HEK293 (cell line): ENCODE measurements around the gene CHI3L1.

ENCODE experiments used
- CTCF ChIA-PET: fragments of 350-600 bp; formaldehyde crosslinking; extraction: SDS; loops from one replicate; lab custom pipeline; 2021; ENCODE audit warnings: antibody characterized with exemption; lab: Yijun Ruan, JAX
- POLR2A ChIA-PET: fragments of 300-600 bp; formaldehyde crosslinking; extraction: SDS; loops from one replicate; lab custom pipeline; 2020; ENCODE audit warnings: antibody characterized with exemption, inconsistent platforms; lab: Yijun Ruan, JAX
- H3K27ac ChIP-seq: fragments of 200-500 bp; sonication (Bioruptor generic); 2 replicates; pipeline ENCODE4 v1.5.1; 2014; ENCODE audit warnings: low read depth, low read length, control low read depth, inconsistent platforms; ENCODE audit errors: extremely low read depth
- H3K36me3 ChIP-seq, 2 experiments: fragments of 200-500 bp in 1 of 2; sonication (Bioruptor generic) in 1 of 2; 1 replicate in 1 of 2; 2 replicates in 1 of 2; pipeline ENCODE4 v1.5.1; 2014 to 2017; ENCODE audit warnings: inconsistent platforms in 2 of 2, low read length in 2 of 2; ENCODE audit not compliant: control insufficient read depth in 2 of 2, insufficient read depth in 1 of 2
- H3K4me1 ChIP-seq: fragments of 200-500 bp; sonication (Bioruptor generic); 2 replicates; pipeline ENCODE4 v1.5.1; 2014; ENCODE audit warnings: mild to moderate bottlenecking, low read length, inconsistent platforms; ENCODE audit not compliant: control insufficient read depth, insufficient read depth
- H3K4me3 ChIP-seq: 2 replicates; pipeline ENCODE4 v1.5.1; 2011; ENCODE audit warnings: low read depth, mild to moderate bottlenecking, control low read depth, low read length, moderate library complexity
- H3K9me3 ChIP-seq: fragments of 200-500 bp; sonication (Bioruptor generic); 2 replicates; pipeline ENCODE4 v1.5.1; 2014; ENCODE audit warnings: low read depth, low read length, inconsistent platforms; ENCODE audit not compliant: control insufficient read depth, insufficient read depth
- CTCF ChIP-seq: fragments of 450-650 bp; formaldehyde crosslinking; IDR thresholded peaks from 2 replicates; pipeline ENCODE4 v1.5.1; 2016; ENCODE audit warnings: missing biosample characterization, missing genetic modification characterization
- KLF8 ChIP-seq: fragments of 450-650 bp; formaldehyde crosslinking; IDR thresholded peaks from 2 replicates; pipeline ENCODE4 v1.5.1; 2016; ENCODE audit warnings: missing biosample characterization, missing genetic modification characterization
- PRDM2 ChIP-seq: fragments of 450-650 bp; formaldehyde crosslinking; IDR thresholded peaks from 2 replicates; pipeline ENCODE4 v1.5.1; 2016; ENCODE audit warnings: missing biosample characterization, missing genetic modification characterization, borderline replicate concordance
- TSHZ1 ChIP-seq: fragments of 450-650 bp; formaldehyde crosslinking; IDR thresholded peaks from 2 replicates; pipeline ENCODE4 v1.5.1; 2016; ENCODE audit warnings: missing biosample characterization, missing genetic modification characterization, borderline replicate concordance
- ZBTB1 ChIP-seq: fragments of 450-650 bp; formaldehyde crosslinking; IDR thresholded peaks from 2 replicates; pipeline ENCODE4 v1.5.1; 2016; ENCODE audit warnings: missing biosample characterization, missing genetic modification characterization
- ZBTB20 ChIP-seq: fragments of 450-650 bp; formaldehyde crosslinking; IDR thresholded peaks from 2 replicates; pipeline ENCODE4 v1.5.1; 2016; ENCODE audit warnings: missing biosample characterization, missing genetic modification characterization
- ZBTB26 ChIP-seq: fragments of 450-650 bp; formaldehyde crosslinking; optimal IDR thresholded peaks from 2 replicates; pipeline ENCODE3; 2016; ENCODE audit warnings: missing biosample characterization, mild to moderate bottlenecking, missing genetic modification characterization
- ZNF132 ChIP-seq: fragments of 450-650 bp; formaldehyde crosslinking; IDR thresholded peaks from 2 replicates; pipeline ENCODE4 v1.5.1; 2017; ENCODE audit warnings: missing biosample characterization, missing genetic modification characterization, borderline replicate concordance
- ZNF449 ChIP-seq: fragments of 450-650 bp; formaldehyde crosslinking; IDR thresholded peaks from 2 replicates; pipeline ENCODE4 v1.5.1; 2017; ENCODE audit warnings: missing biosample characterization, mild to moderate bottlenecking, missing genetic modification characterization, moderate library complexity
- ZNF501 ChIP-seq: fragments of 450-650 bp; formaldehyde crosslinking; IDR thresholded peaks from 2 replicates; pipeline ENCODE4 v1.5.1; 2016; ENCODE audit warnings: missing biosample characterization, missing genetic modification characterization
- ZNF660 ChIP-seq: fragments of 450-650 bp; IDR thresholded peaks from 2 replicates; pipeline ENCODE4 v1.5.1; 2018; ENCODE audit warnings: missing biosample characterization, mild to moderate bottlenecking, missing genetic modification characterization
- ZNF837 ChIP-seq: fragments of 450-650 bp; formaldehyde crosslinking; IDR thresholded peaks from 2 replicates; pipeline ENCODE4 v1.5.1; 2016; ENCODE audit warnings: missing biosample characterization, missing genetic modification characterization

CHI3L1 gene

GRCh38 chr1:203133970-203134725 is 52.4 kb downstream of the CHI3L1 start:
- ChIA-PET CTCF (interaction anchor here (0.6 to 3.8 kb wide), 9 partner anchors 9 to 188 kb away, joined by 3 to 21 read pairs (median 6); no protein-coding TSS in a partner anchor), POLR2A (no interaction called here)
- no peaks in the 10 kb centered on the region for H3K4me1 ChIP-seq
- H3K4me3 ChIP-seq = no peak overlapping the region
- no peak for TF ChIP-seq ZBTB20
- no peak for TF ChIP-seq KLF8 (tag by site-specific recombination)
- TF ChIP-seq ZNF132 (tag by site-specific recombination) = no peak
- TF ChIP-seq ZNF660 (tag by site-specific recombination) = no peak
- TF ChIP-seq ZBTB26 (tag by site-specific recombination) = no peak
- no peak for TF ChIP-seq ZNF837
- no peak for TF ChIP-seq ZBTB1 (tag by site-specific recombination)
- TF ChIP-seq CTCF = no peak
- no peak for TF ChIP-seq TSHZ1 (tag by site-specific recombination)
- TF ChIP-seq ZNF449 (tag by site-specific recombination) = no peak
- TF ChIP-seq PRDM2 (tag by site-specific recombination) = no peak
- TF ChIP-seq ZNF501 (tag by site-specific recombination) = no peak
- no peaks in the 10 kb centered on the region for H3K36me3 ChIP-seq
- no peaks in the 10 kb centered on the region for H3K9me3 ChIP-seq
- no peak overlapping the region for H3K27ac ChIP-seq
